PC-9 (cell line): Measurements from ENCODE around the gene CEP57L1. TPM values are rescaled to one million over a fixed set of nuclear protein-coding genes. Genes with fewer than 3 reads are reported as not detected.

Experiments
- BruUV-seq: library from RNA; stranded (reverse); fragments of 400-500 nt; replicated peaks from 2 replicates; lab custom pipeline; 2021; lab: Mats Ljungman, UMichigan
- CTCF ChIA-PET: fragments of 300-600 bp; sonication (Branson Sonifier 250); formaldehyde crosslinking; loops from one replicate; lab custom pipeline; 2022; ENCODE audit warnings: antibody characterized with exemption; lab: Charles Lee
- POLR2A ChIA-PET: fragments of 300-600 bp; sonication (Branson Sonifier 250); formaldehyde crosslinking; loops from one replicate; lab custom pipeline; 2022; ENCODE audit warnings: antibody characterized with exemption; ENCODE audit not compliant: unreplicated experiment; lab: Charles Lee
- DNase-seq, 2 experiments: peaks; one replicate each; pipeline versions ENCODE4 v3.0.0 to v3.0.0-alpha.2; 2015 to 2022; ENCODE audit warnings: mixed read lengths in 1 of 2
- H2AFZ ChIP-seq: fragments of 200-600 bp; sonication (generic); 2 replicates; pipeline ENCODE4 v1.8.1; 2017; ENCODE audit warnings: antibody characterized with exemption
- H3F3A ChIP-seq: fragments of 200-600 bp; sonication (generic); 2 replicates; pipeline ENCODE4 v1.8.1; 2017; ENCODE audit warnings: antibody characterized with exemption, mild to moderate bottlenecking, low read depth; ENCODE audit not compliant: insufficient read depth
- H3K27ac ChIP-seq: fragments of 200-600 bp; sonication (generic); 2 replicates; pipeline ENCODE4 v1.6.1; 2016; ENCODE audit warnings: mixed run types
- H3K27me3 ChIP-seq: fragments of 200-600 bp; sonication (generic); 2 replicates; pipeline ENCODE4 v1.6.1; 2016; ENCODE audit warnings: low read depth, mixed run types; ENCODE audit not compliant: insufficient read depth
- H3K36me3 ChIP-seq: fragments of 200-600 bp; sonication (generic); 2 replicates; pipeline ENCODE4 v1.6.1; 2016; ENCODE audit warnings: low read depth, mixed run types
- H3K4me1 ChIP-seq: fragments of 200-600 bp; sonication (generic); replicated peaks from 2 replicates; pipeline ENCODE4 v1.6.1; 2016; ENCODE audit warnings: mixed run types; ENCODE audit not compliant: insufficient read depth
- H3K4me2 ChIP-seq: fragments of 200-600 bp; sonication (generic); 2 replicates; pipeline ENCODE4 v1.6.1; 2017; ENCODE audit warnings: mixed run types
- H3K4me3 ChIP-seq: fragments of 200-600 bp; sonication (generic); 2 replicates; pipeline ENCODE4 v1.6.1; 2016; ENCODE audit warnings: mixed run types
- H3K79me2 ChIP-seq: fragments of 200-600 bp; sonication (generic); 2 replicates; pipeline ENCODE4 v1.6.1; 2017; ENCODE audit warnings: low read depth, mixed run types
- H3K9me2 ChIP-seq: fragments of 200-600 bp; sonication (generic); 2 replicates; pipeline ENCODE4 v1.8.1; 2017; ENCODE audit warnings: mild to moderate bottlenecking; ENCODE audit not compliant: insufficient read depth
- H3K9me3 ChIP-seq: fragments of 200-600 bp; sonication (generic); 2 replicates; pipeline ENCODE4 v1.8.1; 2016; ENCODE audit warnings: low read depth; ENCODE audit not compliant: insufficient read depth
- H4K20me1 ChIP-seq: fragments of 200-600 bp; sonication (generic); 2 replicates; pipeline ENCODE4 v1.8.1; 2017; ENCODE audit not compliant: insufficient read depth
- EZH2 ChIP-seq: fragments of 200-600 bp; sonication (generic); IDR thresholded peaks from 2 replicates; pipeline ENCODE4 v1.8.0; 2017; ENCODE audit warnings: antibody characterized with exemption, low read depth
- intact Hi-C: fragments of 100-400 bp; cut with micrococcal nuclease; formaldehyde crosslinking; loops from one replicate; pipeline ENCODE4 v1.10.0; 2022; ENCODE audit not compliant: unreplicated experiment
- total RNA-seq: library from RNA; stranded (reverse); gene quantifications from 2 replicates; pipeline ENCODE4 v1.2.3, GENCODE V29; 2021
- TF ChIP-seq, protein P1 (sequence below): fragments of 200-600 bp; sonication (generic); conservative IDR thresholded peaks from 2 replicates; pipeline ENCODE4 v1.6.1; 2017; ENCODE audit warnings: mixed run types, antibody characterized with exemption, mild to moderate bottlenecking, moderate library complexity

The CEP57L1 gene
- total RNA-seq, 1 experiment from 2014 or later: 18.3 TPM

DNA sequence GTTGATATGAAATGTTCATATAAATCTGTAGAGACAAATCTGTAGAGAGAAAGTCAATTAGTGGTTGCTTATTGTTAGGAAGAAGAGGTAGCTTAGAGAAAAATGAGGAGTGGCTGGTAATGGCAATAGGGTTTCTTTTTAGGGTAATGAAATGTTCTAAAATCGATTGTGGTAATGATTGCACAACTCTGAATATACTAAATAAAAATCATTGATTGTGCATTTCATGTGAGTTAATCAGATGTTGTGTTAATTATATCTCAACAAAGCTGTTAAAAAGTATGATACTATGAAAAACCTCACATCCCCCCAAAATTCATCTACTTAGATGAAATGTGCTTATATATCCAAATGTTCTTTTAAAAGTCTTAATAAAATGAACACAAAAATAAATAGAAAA, 84.2 kb downstream of the CEP57L1 start:
- intact Hi-C loops: no loop called here
- Histone ChIP-seq H3K4me3 (no peak overlapping the region), H3K27ac (no peak overlapping the region), H3K4me2 (no peak overlapping the region), H3K4me1 (no peaks in the 10 kb centered on the region), H2AFZ (no peak overlapping the region), H3K27me3 (no peaks in the 10 kb centered on the region), H3K79me2 (no peaks in the 10 kb centered on the region), H4K20me1 (no peaks in the 10 kb centered on the region), H3K36me3 (no peaks in the 10 kb centered on the region), H3F3A (no peaks in the 10 kb centered on the region), H3K9me3 (no peaks in the 10 kb centered on the region), H3K9me2 (no peaks in the 10 kb centered on the region; the same call in 1 of the 2 replicates)
- no TSS peak for BruUV-seq
- ChIA-PET POLR2A (no interaction called here), CTCF (no interaction called here)
- TF ChIP-seq EZH2: no peak
- TF ChIP-seq, protein P1, sequence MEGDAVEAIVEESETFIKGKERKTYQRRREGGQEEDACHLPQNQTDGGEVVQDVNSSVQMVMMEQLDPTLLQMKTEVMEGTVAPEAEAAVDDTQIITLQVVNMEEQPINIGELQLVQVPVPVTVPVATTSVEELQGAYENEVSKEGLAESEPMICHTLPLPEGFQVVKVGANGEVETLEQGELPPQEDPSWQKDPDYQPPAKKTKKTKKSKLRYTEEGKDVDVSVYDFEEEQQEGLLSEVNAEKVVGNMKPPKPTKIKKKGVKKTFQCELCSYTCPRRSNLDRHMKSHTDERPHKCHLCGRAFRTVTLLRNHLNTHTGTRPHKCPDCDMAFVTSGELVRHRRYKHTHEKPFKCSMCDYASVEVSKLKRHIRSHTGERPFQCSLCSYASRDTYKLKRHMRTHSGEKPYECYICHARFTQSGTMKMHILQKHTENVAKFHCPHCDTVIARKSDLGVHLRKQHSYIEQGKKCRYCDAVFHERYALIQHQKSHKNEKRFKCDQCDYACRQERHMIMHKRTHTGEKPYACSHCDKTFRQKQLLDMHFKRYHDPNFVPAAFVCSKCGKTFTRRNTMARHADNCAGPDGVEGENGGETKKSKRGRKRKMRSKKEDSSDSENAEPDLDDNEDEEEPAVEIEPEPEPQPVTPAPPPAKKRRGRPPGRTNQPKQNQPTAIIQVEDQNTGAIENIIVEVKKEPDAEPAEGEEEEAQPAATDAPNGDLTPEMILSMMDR: no peak
- DNase-seq: no peak

DNA sequence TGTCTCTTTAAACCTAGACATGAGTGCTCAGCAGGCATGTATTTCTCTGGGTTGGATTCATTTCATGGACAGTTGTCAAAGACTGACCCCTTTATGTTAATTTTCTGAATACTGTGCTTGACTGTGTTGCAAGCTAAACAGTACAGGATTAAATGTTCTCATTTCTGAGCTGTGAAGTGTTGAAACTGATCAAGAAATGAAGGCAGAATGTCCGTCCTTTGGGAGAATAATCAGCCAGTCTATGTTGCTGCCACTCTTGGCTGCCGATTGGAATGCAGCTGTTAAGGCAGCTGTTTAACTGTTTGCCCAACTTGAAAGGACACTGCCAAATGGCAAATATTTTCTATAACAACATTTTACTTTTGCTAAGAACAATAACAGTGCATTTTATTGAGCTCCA, 87.3 kb downstream of the CEP57L1 start:
- H3K4me1 ChIP-seq: no peaks in the 10 kb centered on the region
- no peak for DNase-seq
- H3K9me2 ChIP-seq: no peaks in the 10 kb centered on the region
- H2AFZ ChIP-seq: no peak overlapping the region
- H4K20me1 ChIP-seq: no peaks in the 10 kb centered on the region
- POLR2A ChIA-PET: no interaction called here
- BruUV-seq: no TSS peak
- no peaks in the 10 kb centered on the region for H3K9me3 ChIP-seq
- no peaks in the 10 kb centered on the region for H3K27me3 ChIP-seq
- H3K4me2 ChIP-seq: no peak overlapping the region
- no peak overlapping the region for H3K27ac ChIP-seq
- no peak overlapping the region for H3K4me3 ChIP-seq
- TF ChIP-seq EZH2: no peak
- TF ChIP-seq, protein P1: no peak
- CTCF ChIA-PET: no interaction called here
- H3K79me2 ChIP-seq: no peaks in the 10 kb centered on the region
- H3K36me3 ChIP-seq: no peaks in the 10 kb centered on the region
- H3F3A ChIP-seq: no peaks in the 10 kb centered on the region
- intact Hi-C loops: loop anchor here (5.0 kb wide), 1 partner anchor 625 kb away; no protein-coding TSS in a partner anchor

DNA sequence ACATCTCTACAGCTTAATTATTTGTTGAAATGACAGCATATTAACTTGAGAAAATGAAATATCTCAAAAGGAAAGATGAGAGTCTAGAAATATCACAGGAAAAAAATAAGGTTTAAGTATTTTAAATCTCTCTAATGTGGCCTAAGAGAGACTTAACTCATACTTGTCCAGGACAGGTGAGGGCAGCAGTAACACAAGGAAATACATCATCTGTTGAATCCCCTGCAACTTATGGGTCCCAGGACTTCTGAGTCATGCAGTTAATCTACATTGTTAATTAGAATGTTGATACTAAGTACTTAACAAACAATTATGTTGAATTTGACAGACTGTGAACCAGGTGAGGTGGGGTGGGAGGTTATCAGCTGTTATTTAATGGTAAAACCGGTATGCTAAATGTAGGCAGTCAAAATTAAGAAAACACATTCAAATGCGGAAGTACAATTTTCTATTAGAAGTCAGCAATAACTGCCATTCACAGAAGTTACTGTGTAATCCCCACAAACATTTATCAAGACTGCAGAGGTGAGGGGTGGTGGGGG, 87.9 kb downstream of the CEP57L1 start:
- no peak overlapping the region for H2AFZ ChIP-seq
- no TSS peak for BruUV-seq
- H3K4me3 ChIP-seq: no peak overlapping the region
- H3K36me3 ChIP-seq: no peaks in the 10 kb centered on the region
- DNase-seq: no peak
- ChIA-PET POLR2A (interaction anchor here (0.7 kb wide), 1 partner anchor 165 kb away, joined by 8 read pairs; no protein-coding TSS in a partner anchor), CTCF (no interaction called here)
- no peaks in the 10 kb centered on the region for H3K9me3 ChIP-seq
- no peaks in the 10 kb centered on the region for H3K9me2 ChIP-seq
- intact Hi-C loops: loop anchor here (5.0 kb wide), 1 partner anchor 626 kb away; no protein-coding TSS in a partner anchor
- no peaks in the 10 kb centered on the region for H4K20me1 ChIP-seq
- no peaks in the 10 kb centered on the region for H3F3A ChIP-seq
- H3K79me2 ChIP-seq: no peaks in the 10 kb centered on the region
- no peaks in the 10 kb centered on the region for H3K4me1 ChIP-seq
- no peaks in the 10 kb centered on the region for H3K27me3 ChIP-seq
- H3K27ac ChIP-seq: no peak overlapping the region
- no peak overlapping the region for H3K4me2 ChIP-seq
- TF ChIP-seq EZH2: no peak
- TF ChIP-seq, protein P1: no peak; the same call in 1 of the 2 replicates
